GM23338 (cell line): Measurements from ENCODE around the gene DLG5. TPM values are rescaled to one million over a fixed set of nuclear protein-coding genes. Genes with fewer than 3 reads are reported as not detected.

Experiments
- ATAC-seq: fragments of 200-7000 bp; cut with Tn5 transposase; 3 replicates; pipeline ENCODE4 v1.9.1; 2020
- DNase-seq: peaks from one replicate; pipeline ENCODE4 v3.0.0-alpha.2; 2015; ENCODE audit warnings: low spot score
- H2AFZ ChIP-seq: fragments of 200-600 bp; sonication (generic); 2 replicates; pipeline ENCODE4 v1.8.0; 2016; ENCODE audit warnings: antibody characterized with exemption, mild to moderate bottlenecking, moderate library complexity
- H3F3A ChIP-seq: fragments of 200-600 bp; sonication (generic); replicated peaks from 2 replicates; pipeline ENCODE4 v1.8.0; 2017; ENCODE audit warnings: antibody characterized with exemption, mixed run types, low read depth
- H3K27ac ChIP-seq: fragments of 200-600 bp; sonication (generic); 2 replicates; pipeline ENCODE4 v1.6.1; 2016; ENCODE audit warnings: low read depth
- H3K27me3 ChIP-seq: fragments of 200-600 bp; sonication (generic); 2 replicates; pipeline ENCODE4 v1.8.0; 2016; ENCODE audit warnings: mild to moderate bottlenecking, mixed run types, moderate library complexity; ENCODE audit not compliant: insufficient read depth
- H3K36me3 ChIP-seq: fragments of 200-600 bp; sonication (generic); 2 replicates; pipeline ENCODE4 v1.8.0; 2016; ENCODE audit warnings: mild to moderate bottlenecking; ENCODE audit not compliant: insufficient read depth
- H3K4me1 ChIP-seq: fragments of 200-600 bp; sonication (generic); 2 replicates; pipeline ENCODE4 v1.8.0; 2016; ENCODE audit warnings: mild to moderate bottlenecking, moderate library complexity; ENCODE audit not compliant: insufficient read depth
- H3K4me2 ChIP-seq: fragments of 200-600 bp; sonication (generic); 2 replicates; pipeline ENCODE4 v1.7.1; 2017; ENCODE audit warnings: mixed run types
- H3K4me3 ChIP-seq: fragments of 200-600 bp; sonication (generic); 2 replicates; pipeline ENCODE4 v1.6.1; 2016; ENCODE audit warnings: mixed run types
- H3K79me2 ChIP-seq: fragments of 200-600 bp; sonication (generic); replicated peaks from 2 replicates; pipeline ENCODE4 v1.8.0; 2017; ENCODE audit warnings: mild to moderate bottlenecking; ENCODE audit not compliant: insufficient read depth
- H3K9me2 ChIP-seq: fragments of 200-600 bp; sonication (generic); 2 replicates; pipeline ENCODE4 v1.8.0; 2017; ENCODE audit not compliant: insufficient read depth
- H4K20me1 ChIP-seq: fragments of 200-600 bp; sonication (generic); replicated peaks from 2 replicates; pipeline ENCODE4 v1.8.0; 2017; ENCODE audit warnings: mild to moderate bottlenecking; ENCODE audit not compliant: insufficient read depth
- H3K27ac Mint-ChIP-seq: 2 replicates; pipeline ENCODE4 v1.8.0; 2020; ENCODE audit warnings: inconsistent platforms, mild to moderate bottlenecking, moderate library complexity, mixed read lengths
- H3K27me3 Mint-ChIP-seq: 3 replicates; pipeline ENCODE4 v1.8.0; 2022; ENCODE audit warnings: low read depth, mild to moderate bottlenecking, moderate library complexity, mixed read lengths, inconsistent platforms; ENCODE audit not compliant: insufficient read depth, poor library complexity
- H3K36me3 Mint-ChIP-seq: 3 replicates; pipeline ENCODE4 v1.8.0; 2021; ENCODE audit warnings: low read depth, mild to moderate bottlenecking, inconsistent platforms, moderate library complexity, mixed read lengths
- H3K4me1 Mint-ChIP-seq: 3 replicates; pipeline ENCODE4 v1.8.0; 2020; ENCODE audit warnings: mild to moderate bottlenecking, inconsistent platforms, mixed read lengths
- H3K4me3 Mint-ChIP-seq: 3 replicates; pipeline ENCODE4 v1.8.0; 2021; ENCODE audit warnings: moderate library complexity, mild to moderate bottlenecking, inconsistent platforms, mixed read lengths
- H3K9me3 Mint-ChIP-seq: 3 replicates; pipeline ENCODE4 v1.8.0; 2020; ENCODE audit warnings: moderate library complexity, mild to moderate bottlenecking, inconsistent platforms, mixed read lengths
- CREB1 ChIP-seq: fragments of 250-450 bp; sonication (Bioruptor Pico); IDR thresholded peaks from 2 replicates; pipeline ENCODE4 v1.5.0; 2020; ENCODE audit warnings: low read depth, mild to moderate bottlenecking, moderate library complexity
- CTCF ChIP-seq, 2 experiments: fragments of 200-600 bp in 1 of 2; sonication (generic) in 1 of 2; conservative IDR thresholded peaks; 2 replicates each; pipeline versions ENCODE4 v1.5.1 to v1.6.1; 2016 to 2017; ENCODE audit warnings: antibody characterized with exemption in 2 of 2, low read depth in 2 of 2, mild to moderate bottlenecking in 2 of 2, moderate library complexity in 1 of 2
- ETS1 ChIP-seq: IDR thresholded peaks from 2 replicates; pipeline ENCODE4 v1.6.1; 2016; ENCODE audit warnings: antibody characterized with exemption
- EZH2 ChIP-seq: fragments of 200-600 bp; sonication (generic); IDR thresholded peaks from one replicate; pipeline ENCODE4 v1.8.0; 2017; ENCODE audit warnings: antibody characterized with exemption, mild to moderate bottlenecking, low read depth; ENCODE audit not compliant: unreplicated experiment
- EZH2phosphoT487 ChIP-seq: fragments of 200-600 bp; sonication (generic); IDR thresholded peaks from one replicate; pipeline ENCODE4 v1.8.1; 2018; ENCODE audit warnings: antibody characterized with exemption; ENCODE audit not compliant: unreplicated experiment
- JUNB ChIP-seq: IDR thresholded peaks from one replicate; pipeline ENCODE4 v1.6.1; 2016; ENCODE audit warnings: antibody characterized with exemption; ENCODE audit not compliant: unreplicated experiment
- NANOG ChIP-seq: IDR thresholded peaks from 2 replicates; pipeline ENCODE4 v1.6.1; 2016; ENCODE audit warnings: antibody characterized with exemption, borderline replicate concordance
- POLR2AphosphoS5 ChIP-seq: IDR thresholded peaks from 2 replicates; pipeline ENCODE4 v1.6.1; 2016; ENCODE audit warnings: antibody characterized with exemption, low read depth
- REST ChIP-seq: IDR thresholded peaks from one replicate; pipeline ENCODE4 v1.6.1; 2018; ENCODE audit warnings: antibody characterized with exemption; ENCODE audit not compliant: unreplicated experiment
- STAT1 ChIP-seq: IDR thresholded peaks from one replicate; pipeline ENCODE4 v1.6.1; 2016; ENCODE audit warnings: antibody characterized with exemption; ENCODE audit not compliant: unreplicated experiment
- ZNF114 ChIP-seq: fragments of 250-450 bp; sonication (Bioruptor Pico); IDR thresholded peaks from 2 replicates; pipeline ENCODE4 v1.5.0; 2020; ENCODE audit warnings: mild to moderate bottlenecking, moderate library complexity
- ZNF331 ChIP-seq: fragments of 250-450 bp; sonication (Bioruptor Pico); IDR thresholded peaks from 2 replicates; pipeline ENCODE4 v1.5.0; 2020; ENCODE audit warnings: low read depth, mild to moderate bottlenecking, moderate library complexity
- polyA plus RNA-seq: library from polyadenylated mRNA; unstranded; fragments of >200 nt; fragmentation: Nextera tagmentation; extraction: Ambion mirVana; gene quantifications from 2 replicates; pipeline ENCODE4 v1.2.1, GENCODE V29; 2016
- total RNA-seq: library from RNA; depleted of rRNA; stranded (reverse); fragments of >200 nt; shearing (Covaris generic); gene quantifications from 2 replicates; pipeline ENCODE4 v1.2.3, GENCODE V29; 2014
- TF ChIP-seq, protein P1 (sequence below): fragments of 250-450 bp; sonication (Bioruptor Pico); IDR thresholded peaks from 2 replicates; pipeline ENCODE4 v1.5.0; 2020; ENCODE audit warnings: mild to moderate bottlenecking, moderate library complexity

The DLG5 gene
- total and polyA plus RNA-seq, 2 experiments from 2014 or later: 7.4 to 66.6 TPM

DNA sequence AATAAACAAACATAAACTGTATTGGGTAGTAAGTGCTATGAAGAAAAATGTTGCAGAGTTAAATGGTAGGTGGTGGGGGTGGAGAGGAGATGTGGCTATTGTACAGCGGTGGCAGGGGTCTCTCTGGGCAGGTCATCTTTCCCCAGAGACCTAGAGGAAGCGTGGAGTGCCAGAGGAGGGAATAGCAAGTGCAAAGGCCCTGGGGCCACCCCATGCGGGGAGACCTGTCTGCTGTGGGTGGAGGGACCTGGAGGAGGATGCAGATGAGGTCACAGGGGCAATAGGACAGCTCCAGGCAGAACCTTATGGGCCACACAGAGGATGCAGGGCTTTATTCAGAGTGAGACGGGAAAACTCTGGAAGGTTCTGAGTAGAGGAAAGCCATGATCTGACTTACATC is 47.5 kb downstream of the DLG5 start:
- H3K36me3 ChIP-seq: no peaks in the 10 kb centered on the region
- H3K4me3 ChIP-seq: no peak overlapping the region
- H3K27ac ChIP-seq: peak overlapping the region; percentile 93
- peak overlapping the region; percentile 95 for H3K27ac Mint-ChIP-seq
- H3K4me1 ChIP-seq: peaks cover 49% of the 10 kb centered on the region
- no peak overlapping the region; the same call in 2 of the 3 replicates for H3K4me3 Mint-ChIP-seq
- H3K36me3 Mint-ChIP-seq: peaks cover 9% of the 10 kb centered on the region; the same call in 2 of the 3 replicates
- TF ChIP-seq, protein P1, sequence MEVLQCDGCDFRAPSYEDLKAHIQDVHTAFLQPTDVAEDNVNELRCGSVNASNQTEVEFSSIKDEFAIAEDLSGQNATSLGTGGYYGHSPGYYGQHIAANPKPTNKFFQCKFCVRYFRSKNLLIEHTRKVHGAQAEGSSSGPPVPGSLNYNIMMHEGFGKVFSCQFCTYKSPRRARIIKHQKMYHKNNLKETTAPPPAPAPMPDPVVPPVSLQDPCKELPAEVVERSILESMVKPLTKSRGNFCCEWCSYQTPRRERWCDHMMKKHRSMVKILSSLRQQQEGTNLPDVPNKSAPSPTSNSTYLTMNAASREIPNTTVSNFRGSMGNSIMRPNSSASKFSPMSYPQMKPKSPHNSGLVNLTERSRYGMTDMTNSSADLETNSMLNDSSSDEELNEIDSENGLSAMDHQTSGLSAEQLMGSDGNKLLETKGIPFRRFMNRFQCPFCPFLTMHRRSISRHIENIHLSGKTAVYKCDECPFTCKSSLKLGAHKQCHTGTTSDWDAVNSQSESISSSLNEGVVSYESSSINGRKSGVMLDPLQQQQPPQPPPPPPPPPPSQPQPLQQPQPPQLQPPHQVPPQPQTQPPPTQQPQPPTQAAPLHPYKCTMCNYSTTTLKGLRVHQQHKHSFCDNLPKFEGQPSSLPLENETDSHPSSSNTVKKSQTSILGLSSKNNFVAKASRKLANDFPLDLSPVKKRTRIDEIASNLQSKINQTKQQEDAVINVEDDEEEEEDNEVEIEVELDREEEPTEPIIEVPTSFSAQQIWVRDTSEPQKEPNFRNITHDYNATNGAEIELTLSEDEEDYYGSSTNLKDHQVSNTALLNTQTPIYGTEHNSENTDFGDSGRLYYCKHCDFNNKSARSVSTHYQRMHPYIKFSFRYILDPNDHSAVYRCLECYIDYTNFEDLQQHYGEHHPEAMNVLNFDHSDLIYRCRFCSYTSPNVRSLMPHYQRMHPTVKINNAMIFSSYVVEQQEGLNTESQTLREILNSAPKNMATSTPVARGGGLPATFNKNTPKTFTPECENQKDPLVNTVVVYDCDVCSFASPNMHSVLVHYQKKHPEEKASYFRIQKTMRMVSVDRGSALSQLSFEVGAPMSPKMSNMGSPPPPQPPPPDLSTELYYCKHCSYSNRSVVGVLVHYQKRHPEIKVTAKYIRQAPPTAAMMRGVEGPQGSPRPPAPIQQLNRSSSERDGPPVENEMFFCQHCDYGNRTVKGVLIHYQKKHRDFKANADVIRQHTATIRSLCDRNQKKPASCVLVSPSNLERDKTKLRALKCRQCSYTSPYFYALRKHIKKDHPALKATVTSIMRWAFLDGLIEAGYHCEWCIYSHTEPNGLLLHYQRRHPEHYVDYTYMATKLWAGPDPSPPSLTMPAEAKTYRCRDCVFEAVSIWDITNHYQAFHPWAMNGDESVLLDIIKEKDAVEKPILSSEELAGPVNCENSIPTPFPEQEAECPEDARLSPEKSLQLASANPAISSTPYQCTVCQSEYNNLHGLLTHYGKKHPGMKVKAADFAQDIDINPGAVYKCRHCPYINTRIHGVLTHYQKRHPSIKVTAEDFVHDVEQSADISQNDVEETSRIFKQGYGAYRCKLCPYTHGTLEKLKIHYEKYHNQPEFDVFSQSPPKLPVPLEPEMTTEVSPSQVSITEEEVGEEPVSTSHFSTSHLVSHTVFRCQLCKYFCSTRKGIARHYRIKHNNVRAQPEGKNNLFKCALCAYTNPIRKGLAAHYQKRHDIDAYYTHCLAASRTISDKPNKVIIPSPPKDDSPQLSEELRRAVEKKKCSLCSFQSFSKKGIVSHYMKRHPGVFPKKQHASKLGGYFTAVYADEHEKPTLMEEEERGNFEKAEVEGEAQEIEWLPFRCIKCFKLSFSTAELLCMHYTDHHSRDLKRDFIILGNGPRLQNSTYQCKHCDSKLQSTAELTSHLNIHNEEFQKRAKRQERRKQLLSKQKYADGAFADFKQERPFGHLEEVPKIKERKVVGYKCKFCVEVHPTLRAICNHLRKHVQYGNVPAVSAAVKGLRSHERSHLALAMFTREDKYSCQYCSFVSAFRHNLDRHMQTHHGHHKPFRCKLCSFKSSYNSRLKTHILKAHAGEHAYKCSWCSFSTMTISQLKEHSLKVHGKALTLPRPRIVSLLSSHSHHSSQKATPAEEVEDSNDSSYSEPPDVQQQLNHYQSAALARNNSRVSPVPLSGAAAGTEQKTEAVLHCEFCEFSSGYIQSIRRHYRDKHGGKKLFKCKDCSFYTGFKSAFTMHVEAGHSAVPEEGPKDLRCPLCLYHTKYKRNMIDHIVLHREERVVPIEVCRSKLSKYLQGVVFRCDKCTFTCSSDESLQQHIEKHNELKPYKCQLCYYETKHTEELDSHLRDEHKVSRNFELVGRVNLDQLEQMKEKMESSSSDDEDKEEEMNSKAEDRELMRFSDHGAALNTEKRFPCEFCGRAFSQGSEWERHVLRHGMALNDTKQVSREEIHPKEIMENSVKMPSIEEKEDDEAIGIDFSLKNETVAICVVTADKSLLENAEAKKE (CRISPR knock-in tag): no peak
- TF ChIP-seq STAT1 (no peak), EZH2 (no peak), CREB1 (CRISPR knock-in tag) (no peak), NANOG (no peak), JUNB (no peak), EZH2phosphoT487 (no peak), ZNF114 (CRISPR knock-in tag) (no peak), POLR2AphosphoS5 (no peak), ZNF331 (CRISPR knock-in tag) (no peak), REST (no peak), CTCF (conservative IDR thresholded peaks at IDR 0.05; ENCODE audit: low read depth in 2 of 2) (no peak), ETS1 (no peak)
- no peaks in the 10 kb centered on the region for H3K27me3 ChIP-seq
- no peaks in the 10 kb centered on the region for H3K9me2 ChIP-seq
- no peak for ATAC-seq
- H3F3A ChIP-seq: peaks cover 25% of the 10 kb centered on the region
- no peak overlapping the region for H2AFZ ChIP-seq
- no peaks in the 10 kb centered on the region; the same call in 2 of the 3 replicates for H3K9me3 Mint-ChIP-seq
- peaks cover 24% of the 10 kb centered on the region for H3K27me3 Mint-ChIP-seq
- H4K20me1 ChIP-seq: no peaks in the 10 kb centered on the region; the same call in 1 of the 2 replicates
- peak overlapping the region; percentile 64; the same call in 1 of the 2 replicates for H3K4me2 ChIP-seq
- no peak for DNase-seq
- peaks cover 80% of the 10 kb centered on the region for H3K79me2 ChIP-seq
- H3K4me1 Mint-ChIP-seq: peaks cover 69% of the 10 kb centered on the region
